Upper lobe of left lung (tissue), 6 donors: ENCODE results near the gene DIAPH1. TPM values are rescaled to one million over a fixed set of nuclear protein-coding genes. Genes with fewer than 3 reads are reported as not detected.

ENCODE experiments used
- ATAC-seq, 2 donors: fragments of 200-7000 bp; cut with Tn5 transposase; one replicate each; pipeline ENCODE4 v1.9.1; 2022; ENCODE audit warnings: mild to moderate bottlenecking in 2 of 2, moderate library complexity in 2 of 2; ENCODE audit not compliant: low FRiP score in 2 of 2
- DNase-seq, 2 donors: peaks; one replicate each; pipeline ENCODE4 v3.0.0-alpha.2; 2019 to 2020
- H3K27ac ChIP-seq, 4 donors: fragments of 200-600 bp; sonication (generic); one replicate each; pipeline ENCODE4 v1.5.1; 2016 to 2019
- H3K27me3 ChIP-seq, 4 donors: fragments of 200-600 bp; sonication (generic); one replicate each; pipeline ENCODE4 v1.5.1; 2017 to 2019
- H3K36me3 ChIP-seq, 4 donors: fragments of 200-600 bp; sonication (generic); one replicate each; pipeline ENCODE4 v1.5.1; 2016 to 2019
- H3K4me1 ChIP-seq, 4 donors: fragments of 200-600 bp; sonication (generic); one replicate each; pipeline ENCODE4 v1.5.1; 2018 to 2019
- H3K4me3 ChIP-seq, 4 donors: fragments of 200-600 bp; sonication (generic); one replicate each; pipeline ENCODE4 v1.5.1; 2017 to 2019; ENCODE audit warnings: mild to moderate bottlenecking in 2 of 4, moderate library complexity in 1 of 4
- H3K9me3 ChIP-seq, 4 donors: fragments of 200-600 bp; sonication (generic); one replicate each; pipeline ENCODE4 v1.5.1; 2018 to 2019
- EP300 ChIP-seq, 4 donors: sonication (generic); formaldehyde crosslinking; IDR thresholded peaks; one replicate each; pipeline ENCODE4 v1.5.1; 2017; ENCODE audit warnings: antibody characterized with exemption in 4 of 4, control low read depth in 2 of 4
- POLR2A ChIP-seq, 4 donors: fragments of 450-650 bp; IDR thresholded peaks; one replicate each; pipeline ENCODE4 v1.5.1; 2016 to 2017; ENCODE audit warnings: antibody characterized with exemption in 4 of 4, mild to moderate bottlenecking in 2 of 4
- POLR2AphosphoS5 ChIP-seq, 2 donors: sonication (generic); formaldehyde crosslinking; IDR thresholded peaks; one replicate each; pipeline ENCODE4 v1.5.1; 2017; ENCODE audit warnings: antibody characterized with exemption in 2 of 2
- WGBS, 2 donors: methylation state at CpG; one replicate each; pipeline ENCODE4 v1.1.5; 2017 to 2018; 5-methylcytosine and 5-hydroxymethylcytosine counted together
- small RNA-seq, 4 donors: library from RNA; depleted of rRNA; stranded (forward); fragments of <200 nt; gene quantifications; one replicate each; pipeline ENCODE3, GENCODE V24; 2016
- total RNA-seq, 6 donors: library from RNA; depleted of rRNA in 4 of 6; stranded (reverse); fragments of >200 nt in 4 of 6; gene quantifications; one replicate each; pipeline versions ENCODE4 v1.1.0 to v1.2.1, GENCODE V29; 2016 to 2021
- TF ChIP-seq, protein P1 (sequence below), 6 experiments: fragments of 450-650 bp in 4 of 6; fragments of 200-600 bp in 2 of 6; sonication (generic) in 2 of 6; IDR thresholded peaks; one replicate each; pipeline ENCODE4 v1.5.1; 2016 to 2019; ENCODE audit warnings: antibody characterized with exemption in 6 of 6
- donor health status: DM: no; HTN: no; CAD: no; lungs with moderate emphysema.
- donor health status: DM: no; HTN: yes; CAD: no; lungs with severe emphysema.

Gene DIAPH1
- total RNA-seq, 6 donors from 2014 or later, result 96.4 to 175 (median 133) TPM

GRCh38 chr5:141477044-141477575 is 141.7 kb downstream of the DIAPH1 start:
- Histone ChIP-seq H3K9me3 (no peaks in the 10 kb centered on the region), H3K27ac (peak overlapping the region; percentile 82 to 88 (median 84)), H3K4me3 (peak overlapping the region; percentile 49 to 70 (median 58)), H3K4me1 (peaks cover 21 to 52% (median 34%) of the 10 kb centered on the region in 4 donors), H3K36me3 (peaks cover 0 to 5% (median 0%) of the 10 kb centered on the region in 4 donors), H3K27me3 (no peaks in the 10 kb centered on the region)
- ATAC-seq (no peak), DNase-seq (no peak)
- TF ChIP-seq POLR2A (IDR thresholded peaks at IDR 0.05) (no peak), EP300 (IDR thresholded peaks at IDR 0.05) (no peak), POLR2AphosphoS5 (IDR thresholded peaks at IDR 0.05) (no peak)
- TF ChIP-seq, protein P1, sequence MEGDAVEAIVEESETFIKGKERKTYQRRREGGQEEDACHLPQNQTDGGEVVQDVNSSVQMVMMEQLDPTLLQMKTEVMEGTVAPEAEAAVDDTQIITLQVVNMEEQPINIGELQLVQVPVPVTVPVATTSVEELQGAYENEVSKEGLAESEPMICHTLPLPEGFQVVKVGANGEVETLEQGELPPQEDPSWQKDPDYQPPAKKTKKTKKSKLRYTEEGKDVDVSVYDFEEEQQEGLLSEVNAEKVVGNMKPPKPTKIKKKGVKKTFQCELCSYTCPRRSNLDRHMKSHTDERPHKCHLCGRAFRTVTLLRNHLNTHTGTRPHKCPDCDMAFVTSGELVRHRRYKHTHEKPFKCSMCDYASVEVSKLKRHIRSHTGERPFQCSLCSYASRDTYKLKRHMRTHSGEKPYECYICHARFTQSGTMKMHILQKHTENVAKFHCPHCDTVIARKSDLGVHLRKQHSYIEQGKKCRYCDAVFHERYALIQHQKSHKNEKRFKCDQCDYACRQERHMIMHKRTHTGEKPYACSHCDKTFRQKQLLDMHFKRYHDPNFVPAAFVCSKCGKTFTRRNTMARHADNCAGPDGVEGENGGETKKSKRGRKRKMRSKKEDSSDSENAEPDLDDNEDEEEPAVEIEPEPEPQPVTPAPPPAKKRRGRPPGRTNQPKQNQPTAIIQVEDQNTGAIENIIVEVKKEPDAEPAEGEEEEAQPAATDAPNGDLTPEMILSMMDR (IDR thresholded peaks at IDR 0.05), result no peak
- 31 to 33% methylated on average over 18 to 24 of the region's 24 CpGs for WGBS, 2 donors

DNA sequence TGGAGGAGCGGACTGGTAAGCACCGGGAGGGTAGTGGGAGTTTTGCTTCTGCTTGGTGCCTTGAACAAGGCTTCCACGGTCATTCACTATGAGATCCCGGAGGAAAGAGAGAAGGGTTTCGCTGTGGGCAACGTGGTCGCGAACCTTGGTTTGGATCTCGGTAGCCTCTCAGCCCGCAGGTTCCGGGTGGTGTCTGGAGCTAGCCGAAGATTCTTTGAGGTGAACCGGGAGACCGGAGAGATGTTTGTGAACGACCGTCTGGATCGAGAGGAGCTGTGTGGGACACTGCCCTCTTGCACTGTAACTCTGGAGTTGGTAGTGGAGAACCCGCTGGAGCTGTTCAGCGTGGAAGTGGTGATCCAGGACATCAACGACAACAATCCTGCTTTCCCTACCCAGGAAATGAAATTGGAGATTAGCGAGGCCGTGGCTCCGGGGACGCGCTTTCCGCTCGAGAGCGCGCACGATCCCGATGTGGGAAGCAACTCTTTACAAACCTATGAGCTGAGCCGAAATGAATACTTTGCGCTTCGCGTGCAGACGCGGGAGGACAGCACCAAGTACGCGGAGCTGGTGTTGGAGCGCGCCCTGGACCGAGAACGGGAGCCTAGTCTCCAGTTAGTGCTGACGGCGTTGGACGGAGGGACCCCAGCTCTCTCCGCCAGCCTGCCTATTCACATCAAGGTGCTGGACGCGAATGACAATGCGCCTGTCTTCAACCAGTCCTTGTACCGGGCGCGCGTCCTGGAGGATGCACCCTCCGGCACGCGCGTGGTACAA is 142.5 kb downstream of the DIAPH1 start:
- H3K4me1 ChIP-seq, result peaks cover 21 to 49% (median 34%) of the 10 kb centered on the region in 4 donors
- ATAC-seq (peak; percentile 67 to 68), DNase-seq (peak; percentile 49 to 90)
- TF ChIP-seq, protein P1 (IDR thresholded peaks at IDR 0.05), result no peak
- TF ChIP-seq POLR2AphosphoS5 (IDR thresholded peaks at IDR 0.05), result peak; percentile 33 to 39
- peak in 1 of 4 donors; percentile 5 for TF ChIP-seq POLR2A (IDR thresholded peaks at IDR 0.05)
- TF ChIP-seq EP300 (IDR thresholded peaks at IDR 0.05), result no peak
- H3K36me3 ChIP-seq, result peaks cover 0 to 5% (median 0%) of the 10 kb centered on the region in 4 donors
- H3K9me3 ChIP-seq, result no peaks in the 10 kb centered on the region
- H3K4me3 ChIP-seq, result peak overlapping the region; percentile 49 to 70 (median 58)
- H3K27ac ChIP-seq, result peak overlapping the region; percentile 82 to 88 (median 84)
- H3K27me3 ChIP-seq, result no peaks in the 10 kb centered on the region
- whole genome bisulfite sequencing, 2 donors, result 1 to 2% methylated on average over 24 to 36 of the region's 58 CpGs

DNA sequence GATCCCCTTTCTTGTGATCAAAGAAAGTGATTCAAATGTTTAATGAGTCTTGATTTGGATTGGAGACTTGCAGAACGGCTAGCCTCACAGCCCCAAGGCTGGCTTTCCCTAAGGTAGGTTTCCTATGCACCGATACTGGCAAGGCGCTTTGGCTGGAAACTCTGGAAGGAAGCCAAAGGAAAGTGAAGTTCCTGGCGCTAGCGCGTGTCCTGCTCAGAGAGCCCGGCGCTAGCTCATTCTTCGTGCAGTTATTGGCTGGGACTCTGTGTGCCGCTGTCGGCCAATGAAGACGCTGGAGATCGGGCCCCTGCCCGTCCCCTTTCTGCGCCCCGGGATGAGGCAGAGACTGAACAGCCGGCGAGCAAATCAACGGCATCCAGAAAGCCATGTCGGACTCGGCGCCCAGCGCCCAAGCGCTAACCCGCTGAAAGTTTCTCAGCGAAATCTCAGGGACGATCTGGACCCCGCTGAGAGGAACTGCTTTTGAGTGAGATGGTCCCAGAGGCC is 143.1 kb downstream of the DIAPH1 start, which contains the start of gene PCDHGC3:
Gene PCDHGC3 (plus strand): TSS at position 342 of the 507 bp plus-strand sequence. CDS start 151 bp downstream, at position 493.
- no peaks in the 10 kb centered on the region for H3K36me3 ChIP-seq
- H3K4me3 ChIP-seq, result peak within 1 kb of the TSS; percentile 49 to 70 (median 58)
- WGBS, 2 donors, result 0 to 1% methylated on average over 3 to 28 of the region's 28 CpGs
- peaks cover 21 to 42% (median 31%) of the 10 kb centered on the region in 4 donors for H3K4me1 ChIP-seq
- no peaks in the 10 kb centered on the region for H3K27me3 ChIP-seq
- H3K9me3 ChIP-seq, result no peaks in the 10 kb centered on the region
- ATAC-seq (peak; percentile 96 to 98), DNase-seq (peak; percentile 89 to 93)
- H3K27ac ChIP-seq, result peak within 1 kb of the TSS; percentile 82 to 88 (median 84)
- no peak for TF ChIP-seq EP300 (IDR thresholded peaks at IDR 0.05)
- TF ChIP-seq POLR2A (IDR thresholded peaks at IDR 0.05), result peak in 2 of 4 donors; percentile 42 to 50
- TF ChIP-seq, protein P1 (IDR thresholded peaks at IDR 0.05), result peak in 4 of 6 experiments; percentile 35 to 67 (median 44)
- TF ChIP-seq POLR2AphosphoS5 (IDR thresholded peaks at IDR 0.05), result peak; percentile 58 to 71

DNA sequence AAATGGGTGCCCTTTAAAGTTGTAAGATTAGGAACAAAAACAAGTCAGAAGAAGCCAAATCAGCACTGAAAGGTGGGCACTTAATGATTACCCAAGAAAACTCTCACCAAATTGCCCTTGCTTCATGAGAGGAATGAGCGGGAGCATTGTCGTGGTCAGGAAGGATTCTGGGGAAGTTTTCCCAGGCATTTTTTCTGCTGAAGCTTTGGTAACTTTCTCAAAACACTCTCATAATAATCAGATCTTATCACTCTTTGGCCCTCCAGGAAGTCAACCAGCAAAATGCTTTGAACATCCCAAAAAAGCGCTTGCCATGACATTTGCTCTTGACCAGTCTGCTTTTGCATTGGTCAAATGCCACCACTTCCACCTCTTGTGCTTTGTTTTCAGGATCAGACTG is 153.4 kb downstream of the DIAPH1 start:
- ATAC-seq, result no peak

More for the DNA sequence above, 153.4 kb downstream of the DIAPH1 start:
- H3K9me3 ChIP-seq, result no peaks in the 10 kb centered on the region
- no peaks in the 10 kb centered on the region for H3K27me3 ChIP-seq
- H3K27ac ChIP-seq, result no peak overlapping the region
- H3K4me1 ChIP-seq, result no peaks in the 10 kb centered on the region
- no peak for DNase-seq
- 96 to 99% methylated on average over 3 of the region's 3 CpGs for WGBS, 2 donors
- H3K36me3 ChIP-seq, result no peaks in the 10 kb centered on the region
- H3K4me3 ChIP-seq, result no peak overlapping the region
- TF ChIP-seq, protein P1 (IDR thresholded peaks at IDR 0.05), result no peak
- TF ChIP-seq POLR2A (IDR thresholded peaks at IDR 0.05), result no peak
- TF ChIP-seq POLR2AphosphoS5 (IDR thresholded peaks at IDR 0.05), result no peak
- no peak for TF ChIP-seq EP300 (IDR thresholded peaks at IDR 0.05)

Small RNA genes lying within 50 kb of the gene (small RNA-seq; reads per million reads assigned to genes)
- gene RPS27AP10, result 0 reads per million in 4 donors

Other genes starting within 250 kb of the DIAPH1 start
- 1 to 10 TPM; 1.2 to 6.3 (median 2.3) TPM for gene PCDHGB3, start 248.8 kb downstream of the DIAPH1 start, total RNA-seq
- gene PCDHGA6, start 245.1 kb downstream of the DIAPH1 start, total RNA-seq, result 1 to 10 TPM; 1.7 to 7.3 (median 3.6) TPM
- gene PCDHGA7, start 236.3 kb downstream of the DIAPH1 start, total RNA-seq, result 10 to 100 TPM in 1 of 6 donors, 1 to 10 TPM in 5; 1.2 to 13.6 (median 2.7) TPM
- 1 to 10 TPM; 2.4 to 6.5 (median 2.9) TPM for gene PCDHGB4, start 231.3 kb downstream of the DIAPH1 start, total RNA-seq
- gene PCDHGA8, start 226.4 kb downstream of the DIAPH1 start, total RNA-seq, result 1 to 10 TPM in 5 of 6 donors, under 1 TPM in 1; 0.66 to 8.4 (median 1.6) TPM
- gene PCDHGB5, start 221.1 kb downstream of the DIAPH1 start, total RNA-seq, result 10 to 100 TPM in 1 of 6 donors, 1 to 10 TPM in 5; 6.2 to 11.8 (median 8.3) TPM
- 1 to 10 TPM; 2.4 to 8.4 (median 4.5) TPM for gene PCDHGA9, start 216.2 kb downstream of the DIAPH1 start, total RNA-seq
- gene PCDHGB6, start 211.0 kb downstream of the DIAPH1 start, total RNA-seq, result 1 to 10 TPM; 3.2 to 7.4 (median 6.3) TPM
- 10 to 100 TPM in 1 of 6 donors, 1 to 10 TPM in 5; 3.0 to 19.9 (median 4.3) TPM for gene PCDHGA10, start 206.0 kb downstream of the DIAPH1 start, total RNA-seq
- gene PCDHGB7, start 201.3 kb downstream of the DIAPH1 start, total RNA-seq, result 10 to 100 TPM in 4 of 6 donors, 1 to 10 TPM in 2; 7.0 to 22.5 (median 12.7) TPM
- 10 to 100 TPM in 1 of 6 donors, 1 to 10 TPM in 5; 2.0 to 16.8 (median 2.3) TPM for gene PCDHGA11, start 197.9 kb downstream of the DIAPH1 start, total RNA-seq
- 10 to 100 TPM in 1 of 6 donors, 1 to 10 TPM in 5; 4.3 to 19.9 (median 5.7) TPM for gene PCDHGA12, start 188.5 kb downstream of the DIAPH1 start, total RNA-seq
- gene PCDHGC3, start 143.0 kb downstream of the DIAPH1 start, total RNA-seq, result 100 to 1,000 TPM in 1 of 6 donors, 10 to 100 TPM in 5; 26.4 to 116 (median 50.1) TPM
- gene PCDHGC4, start 134.0 kb downstream of the DIAPH1 start, total RNA-seq, result 10 to 100 TPM in 1 of 6 donors, 1 to 10 TPM in 4, under 1 TPM in 1; 0.69 to 24.7 (median 1.8) TPM
- gene PCDHGC5, start 129.9 kb downstream of the DIAPH1 start, total RNA-seq, result 10 to 100 TPM in 1 of 6 donors, 1 to 10 TPM in 3, under 1 TPM in 2; 0.61 to 11.5 (median 1.4) TPM
- 10 to 100 TPM; 37.2 to 76.5 (median 47.6) TPM for gene HDAC3, start 17.8 kb upstream of the DIAPH1 start, total RNA-seq
- gene RELL2, start 18.0 kb upstream of the DIAPH1 start, total RNA-seq, result 1 to 10 TPM; 2.6 to 9.4 (median 6.5) TPM
- 100 to 1,000 TPM in 1 of 6 donors, 10 to 100 TPM in 5; 10.2 to 106 (median 32.7) TPM for gene FCHSD1, start 32.4 kb upstream of the DIAPH1 start, total RNA-seq
- gene ARAP3, start 63.2 kb upstream of the DIAPH1 start, total RNA-seq, result 10 to 100 TPM; 10.1 to 43.0 (median 27.7) TPM